H9 (cell line): Measurements from ENCODE around the gene RPL19. TPM values are rescaled to one million over a fixed set of nuclear protein-coding genes. Genes with fewer than 3 reads are reported as not detected.

ENCODE experiments used
- DNase-seq: peaks from one replicate; pipeline ENCODE4 v3.0.0-alpha.2; 2017
- H2AFZ ChIP-seq: one replicate; pipeline ENCODE4 v1.6.1; 2013; ENCODE audit warnings: mild to moderate bottlenecking, low read length, control low read depth, moderate library complexity
- H2AK5ac ChIP-seq: 2 replicates; pipeline ENCODE4 v1.6.1; 2013; ENCODE audit warnings: low read length, control low read depth, mixed read lengths; ENCODE audit not compliant: insufficient read length
- H2BK120ac ChIP-seq: one replicate; pipeline ENCODE4 v1.6.1; 2013; ENCODE audit warnings: low read depth, mild to moderate bottlenecking, low read length, control low read depth, inconsistent platforms; ENCODE audit not compliant: poor library complexity, severe bottlenecking
- H2BK12ac ChIP-seq: 2 replicates; pipeline ENCODE4 v1.6.1; 2013; ENCODE audit warnings: low read length, control low read depth, mixed read lengths, low read depth; ENCODE audit not compliant: insufficient read length
- H2BK15ac ChIP-seq: 2 replicates; pipeline ENCODE4 v1.6.1; 2013; ENCODE audit warnings: low read depth, low read length, control low read depth
- H2BK20ac ChIP-seq: one replicate; pipeline ENCODE4 v1.6.1; 2013; ENCODE audit warnings: low read depth, mild to moderate bottlenecking, low read length, control low read depth, inconsistent platforms; ENCODE audit not compliant: poor library complexity, severe bottlenecking
- H2BK5ac ChIP-seq: 2 replicates; pipeline ENCODE4 v1.6.1; 2013; ENCODE audit warnings: low read length, control low read depth, mixed read lengths; ENCODE audit not compliant: insufficient read length
- H3K14ac ChIP-seq: 2 replicates; pipeline ENCODE4 v1.6.1; 2013; ENCODE audit warnings: low read length, control low read depth; ENCODE audit not compliant: insufficient read depth
- H3K18ac ChIP-seq: 2 replicates; pipeline ENCODE4 v1.6.1; 2013; ENCODE audit warnings: low read depth, mild to moderate bottlenecking, mixed read lengths, low read length, control low read depth; ENCODE audit not compliant: insufficient read length
- H3K23ac ChIP-seq: 2 replicates; pipeline ENCODE4 v1.6.1; 2013; ENCODE audit warnings: low read length, control low read depth, mixed read lengths, low read depth; ENCODE audit not compliant: insufficient read length
- H3K23me2 ChIP-seq: 2 replicates; pipeline ENCODE4 v1.6.1; 2013; ENCODE audit warnings: low read depth, mild to moderate bottlenecking, mixed read lengths, low read length, control low read depth; ENCODE audit not compliant: insufficient read length, poor library complexity, severe bottlenecking
- H3K27ac ChIP-seq: 2 replicates; pipeline ENCODE4 v1.5.1; 2013; ENCODE audit warnings: low read length, control low read depth, mixed read lengths, low read depth; ENCODE audit not compliant: insufficient read length
- H3K27me3 ChIP-seq: 2 replicates; pipeline ENCODE4 v1.6.1; 2013; ENCODE audit warnings: low read length, control low read depth, inconsistent platforms; ENCODE audit not compliant: insufficient read depth
- H3K4ac ChIP-seq: 2 replicates; pipeline ENCODE4 v1.6.1; 2013; ENCODE audit warnings: low read depth, mild to moderate bottlenecking, control low read depth, inconsistent platforms, low read length, moderate library complexity
- H3K4me1 ChIP-seq: 2 replicates; pipeline ENCODE4 v1.6.1; 2013; ENCODE audit warnings: low read length, control low read depth, inconsistent platforms; ENCODE audit not compliant: insufficient read depth
- H3K4me2 ChIP-seq: 2 replicates; pipeline ENCODE4 v1.6.1; 2013; ENCODE audit warnings: low read length, control low read depth, mixed read lengths; ENCODE audit not compliant: insufficient read length, insufficient read depth
- H3K56ac ChIP-seq: 2 replicates; pipeline ENCODE4 v1.6.1; 2013; ENCODE audit warnings: low read depth, mild to moderate bottlenecking, mixed read lengths, low read length, control low read depth; ENCODE audit not compliant: insufficient read length
- H3K79me1 ChIP-seq: 2 replicates; pipeline ENCODE4 v1.6.1; 2013; ENCODE audit warnings: low read depth, mild to moderate bottlenecking, moderate library complexity, low read length, control low read depth, inconsistent platforms; ENCODE audit not compliant: insufficient read depth, poor library complexity, severe bottlenecking
- H3K79me2 ChIP-seq: 2 replicates; pipeline ENCODE4 v1.6.1; 2013; ENCODE audit warnings: low read length, control low read depth, inconsistent platforms; ENCODE audit not compliant: insufficient read depth
- H3K9ac ChIP-seq: 2 replicates; pipeline ENCODE4 v1.6.1; 2013; ENCODE audit warnings: low read length, control low read depth, mixed read lengths; ENCODE audit not compliant: insufficient read length; ENCODE audit errors: extremely low read depth
- H3K9me3 ChIP-seq: one replicate; pipeline ENCODE4 v1.6.1; 2013; ENCODE audit warnings: low read depth, low read length, inconsistent platforms; ENCODE audit not compliant: control insufficient read depth
- H3T11ph ChIP-seq: one replicate; pipeline ENCODE4 v1.6.1; 2013; ENCODE audit warnings: mild to moderate bottlenecking, low read length, control low read depth, inconsistent platforms
- H4K20me1 ChIP-seq: one replicate; pipeline ENCODE4 v1.6.1; 2013; ENCODE audit not compliant: control insufficient read depth, insufficient read length, insufficient read depth
- H4K5ac ChIP-seq: 2 replicates; pipeline ENCODE4 v1.6.1; 2013; ENCODE audit warnings: low read depth, mild to moderate bottlenecking, mixed read lengths, low read length, control low read depth; ENCODE audit not compliant: insufficient read length
- H4K8ac ChIP-seq: replicated peaks from 2 replicates; pipeline ENCODE4 v1.6.1; 2013; ENCODE audit warnings: low read length, control low read depth, mixed read lengths, low read depth; ENCODE audit not compliant: insufficient read length
- H4K91ac ChIP-seq: 2 replicates; pipeline ENCODE4 v1.6.1; 2013; ENCODE audit warnings: low read depth, mild to moderate bottlenecking, moderate library complexity, mixed read lengths, low read length, control low read depth; ENCODE audit not compliant: insufficient read length
- H3K27ac Mint-ChIP-seq, 3 experiments: 2 replicates in 2 of 3; 3 replicates in 1 of 3; pipeline ENCODE4 v1.8.0; 2020 to 2021; ENCODE audit warnings: mixed read lengths in 3 of 3, mild to moderate bottlenecking in 1 of 3, moderate library complexity in 1 of 3
- H3K27me3 Mint-ChIP-seq: 2 replicates; pipeline ENCODE4 v1.8.0; 2021; ENCODE audit warnings: low read depth, mild to moderate bottlenecking, moderate library complexity, mixed read lengths
- H3K36me3 Mint-ChIP-seq, 3 experiments: 2 replicates in 2 of 3; 3 replicates in 1 of 3; pipeline ENCODE4 v1.8.0; 2020 to 2021; ENCODE audit warnings: low read depth in 3 of 3, mixed read lengths in 3 of 3; ENCODE audit not compliant: insufficient read depth in 1 of 3
- H3K4me1 Mint-ChIP-seq, 2 experiments: 2 replicates each; pipeline ENCODE4 v1.8.0; 2020; ENCODE audit warnings: mixed read lengths in 2 of 2
- H3K4me3 Mint-ChIP-seq, 2 experiments: 2 replicates in 1 of 2; 3 replicates in 1 of 2; pipeline ENCODE4 v1.8.0; 2020 to 2021; ENCODE audit warnings: mild to moderate bottlenecking in 2 of 2, mixed read lengths in 2 of 2, moderate library complexity in 1 of 2
- H3K9me3 Mint-ChIP-seq, 2 experiments: 2 replicates in 1 of 2; 3 replicates in 1 of 2; pipeline ENCODE4 v1.8.0; 2020; ENCODE audit warnings: mild to moderate bottlenecking in 2 of 2, mixed read lengths in 2 of 2, moderate library complexity in 1 of 2
- WGBS: extraction: QIAGEN DNeasy Blood & Tissue Kit; methylation state at CpG from one replicate; pipeline ENCODE4 v1.1.7; 2013; ENCODE audit warnings: missing lambda C conversion rate, low lambda C conversion rate, mixed read lengths; ENCODE audit not compliant: insufficient read length; ENCODE audit errors: extremely low coverage; 5-methylcytosine and 5-hydroxymethylcytosine counted together
- total RNA-seq: library from RNA; stranded (reverse); gene quantifications from 2 replicates; pipeline ENCODE4 v1.2.1, GENCODE V29; 2021
- TF ChIP-seq, protein P1 (sequence below): fragments of 200-600 bp; sonication (generic); conservative IDR thresholded peaks from 3 replicates; pipeline ENCODE4 v1.8.0; 2021; ENCODE audit warnings: antibody characterized with exemption, mild to moderate bottlenecking

RPL19 gene
- total RNA-seq, 1 experiment from 2014 or later: 2,038 TPM

DNA sequence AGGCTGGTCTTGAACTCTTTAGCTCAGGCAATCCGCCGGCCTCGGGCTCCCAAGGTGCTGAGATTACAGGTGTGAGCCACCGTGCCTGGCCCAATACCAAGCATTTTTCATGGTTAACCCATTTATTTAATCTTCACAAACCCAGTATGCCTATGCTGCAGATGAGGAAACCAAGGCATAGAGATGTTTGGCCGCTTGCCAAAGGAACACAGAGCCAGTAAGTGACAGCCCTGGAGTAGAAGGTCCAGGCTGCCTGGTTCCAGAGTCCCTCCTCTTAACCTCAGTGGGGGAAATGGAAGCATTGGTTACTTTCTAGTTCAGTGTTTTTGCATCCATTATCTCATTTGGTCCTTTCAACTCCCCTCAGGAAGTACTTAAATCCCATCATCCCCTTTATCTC, 18.8 kb upstream of the RPL19 start:
- WGBS: no CpG with 5 or more reads among the region's 5 CpGs
- no peak overlapping the region for H4K5ac ChIP-seq
- no peak overlapping the region for H4K91ac ChIP-seq
- H3K9me3 ChIP-seq: no peaks in the 10 kb centered on the region
- no peaks in the 10 kb centered on the region for H3K79me2 ChIP-seq
- no peak overlapping the region for H3K14ac ChIP-seq
- no peak overlapping the region for H2BK20ac ChIP-seq
- Mint-ChIP-seq H3K9me3 (no peaks in the 10 kb centered on the region), H3K36me3 (peaks cover 27 to 64% (median 39%) of the 10 kb centered on the region in 3 experiments), H3K4me1 (peaks cover 12 to 15% of the 10 kb centered on the region in 2 experiments), H3K27me3 (no peaks in the 10 kb centered on the region), H3K4me3 (no peak overlapping the region), H3K27ac (no peak overlapping the region)
- H4K8ac ChIP-seq: no peak overlapping the region
- H3K79me1 ChIP-seq: no peaks in the 10 kb centered on the region
- no peak overlapping the region for H3K56ac ChIP-seq
- no peak overlapping the region for H2BK12ac ChIP-seq
- no peaks in the 10 kb centered on the region for H3K4me1 ChIP-seq
- H3K27ac ChIP-seq: no peak overlapping the region
- H3K27me3 ChIP-seq: no peaks in the 10 kb centered on the region
- H3K23me2 ChIP-seq: no peaks in the 10 kb centered on the region
- H2AK5ac ChIP-seq: no peak overlapping the region
- H3K9ac ChIP-seq: no peak overlapping the region
- no peaks in the 10 kb centered on the region for H4K20me1 ChIP-seq
- H2BK15ac ChIP-seq: no peak overlapping the region
- no peak for DNase-seq
- TF ChIP-seq, protein P1, sequence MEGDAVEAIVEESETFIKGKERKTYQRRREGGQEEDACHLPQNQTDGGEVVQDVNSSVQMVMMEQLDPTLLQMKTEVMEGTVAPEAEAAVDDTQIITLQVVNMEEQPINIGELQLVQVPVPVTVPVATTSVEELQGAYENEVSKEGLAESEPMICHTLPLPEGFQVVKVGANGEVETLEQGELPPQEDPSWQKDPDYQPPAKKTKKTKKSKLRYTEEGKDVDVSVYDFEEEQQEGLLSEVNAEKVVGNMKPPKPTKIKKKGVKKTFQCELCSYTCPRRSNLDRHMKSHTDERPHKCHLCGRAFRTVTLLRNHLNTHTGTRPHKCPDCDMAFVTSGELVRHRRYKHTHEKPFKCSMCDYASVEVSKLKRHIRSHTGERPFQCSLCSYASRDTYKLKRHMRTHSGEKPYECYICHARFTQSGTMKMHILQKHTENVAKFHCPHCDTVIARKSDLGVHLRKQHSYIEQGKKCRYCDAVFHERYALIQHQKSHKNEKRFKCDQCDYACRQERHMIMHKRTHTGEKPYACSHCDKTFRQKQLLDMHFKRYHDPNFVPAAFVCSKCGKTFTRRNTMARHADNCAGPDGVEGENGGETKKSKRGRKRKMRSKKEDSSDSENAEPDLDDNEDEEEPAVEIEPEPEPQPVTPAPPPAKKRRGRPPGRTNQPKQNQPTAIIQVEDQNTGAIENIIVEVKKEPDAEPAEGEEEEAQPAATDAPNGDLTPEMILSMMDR: no peak
- no peak overlapping the region for H2BK5ac ChIP-seq
- H3K4me2 ChIP-seq: no peak overlapping the region
- H3K4ac ChIP-seq: no peak overlapping the region
- H2AFZ ChIP-seq: no peak overlapping the region
- no peak overlapping the region for H3K23ac ChIP-seq
- no peak overlapping the region for H2BK120ac ChIP-seq
- H3K18ac ChIP-seq: no peak overlapping the region
- H3T11ph ChIP-seq: no peak overlapping the region
